IPS-18a (cell line): ENCODE results near the gene SIK2.

Experiments
- H3K27ac ChIP-seq: one replicate; pipeline ENCODE4 v1.5.1; 2013; ENCODE audit warnings: low read length
- H3K27me3 ChIP-seq: one replicate; pipeline ENCODE4 v1.6.1; 2013; ENCODE audit warnings: mild to moderate bottlenecking, low read length; ENCODE audit not compliant: control insufficient read depth, insufficient read depth
- H3K36me3 ChIP-seq: one replicate; pipeline ENCODE4 v1.6.1; 2013; ENCODE audit warnings: low read depth, low read length; ENCODE audit not compliant: control insufficient read depth
- H3K4me1 ChIP-seq: one replicate; pipeline ENCODE4 v1.6.1; 2013; ENCODE audit warnings: low read depth, low read length; ENCODE audit not compliant: control insufficient read depth
- H3K4me3 ChIP-seq: one replicate; pipeline ENCODE4 v1.5.1; 2013; ENCODE audit warnings: low read length
- H3K9ac ChIP-seq: one replicate; pipeline ENCODE4 v1.6.1; 2013; ENCODE audit warnings: mild to moderate bottlenecking, low read length, moderate library complexity
- H3K9me3 ChIP-seq: one replicate; pipeline ENCODE4 v1.6.1; 2013; ENCODE audit warnings: low read depth, low read length; ENCODE audit not compliant: control insufficient read depth

Gene SIK2

GRCh38 chr11:111601979-111602864 lies at the start of gene SIK2:
TSS of gene SIK2 (plus strand) at chr11:111602449. CDS start at chr11:111602564, 115 bp downstream.
- Histone ChIP-seq H3K9ac (peak within 1 kb of the TSS; percentile 67), H3K27ac (no peak within 1 kb of the TSS), H3K4me1 (peaks cover 11% of the 10 kb centered on the region)

GRCh38 chr11:111554532-111554931 lies 47.7 kb upstream of the SIK2 start:
- Histone ChIP-seq H3K4me1 (peaks cover 9% of the 10 kb centered on the region), H3K4me3 (no peak overlapping the region), H3K27me3 (no peaks in the 10 kb centered on the region), H3K9me3 (no peaks in the 10 kb centered on the region), H3K9ac (no peak overlapping the region), H3K27ac (no peak overlapping the region), H3K36me3 (no peaks in the 10 kb centered on the region)

More at GRCh38 chr11:111601979-111602864, at the start of gene SIK2:
- Histone ChIP-seq H3K27me3 (peaks cover 28% of the 10 kb centered on the region), H3K4me3 (peak within 1 kb of the TSS; percentile 67), H3K36me3 (no peaks in the 10 kb centered on the region), H3K9me3 (no peaks in the 10 kb centered on the region)

GRCh38 chr11:111555255-111555654 lies 47.0 kb upstream of the SIK2 start:
- H3K36me3 ChIP-seq = no peaks in the 10 kb centered on the region
- no peak overlapping the region for H3K4me3 ChIP-seq
- H3K9ac ChIP-seq = no peak overlapping the region
- no peak overlapping the region for H3K27ac ChIP-seq
- no peaks in the 10 kb centered on the region for H3K27me3 ChIP-seq
- no peaks in the 10 kb centered on the region for H3K9me3 ChIP-seq
- peaks cover 3% of the 10 kb centered on the region for H3K4me1 ChIP-seq

GRCh38 chr11:111557425-111558111 lies 44.7 kb upstream of the SIK2 start:
- H3K9ac ChIP-seq = no peak overlapping the region

GRCh38 chr11:111559800-111560464 lies 42.3 kb upstream of the SIK2 start:
- Histone ChIP-seq H3K27me3 (no peaks in the 10 kb centered on the region), H3K4me3 (no peak overlapping the region), H3K36me3 (no peaks in the 10 kb centered on the region), H3K9me3 (no peaks in the 10 kb centered on the region), H3K4me1 (peaks cover 13% of the 10 kb centered on the region), H3K9ac (no peak overlapping the region), H3K27ac (no peak overlapping the region)

More at GRCh38 chr11:111557425-111558111, 44.7 kb upstream of the SIK2 start:
- Histone ChIP-seq H3K36me3 (no peaks in the 10 kb centered on the region), H3K4me3 (no peak overlapping the region), H3K27me3 (no peaks in the 10 kb centered on the region), H3K9me3 (no peaks in the 10 kb centered on the region), H3K4me1 (peaks cover 13% of the 10 kb centered on the region), H3K27ac (no peak overlapping the region)

- Histone ChIP-seq H3K9me3 (no peaks in the 10 kb centered on the region), H3K27me3 (no peaks in the 10 kb centered on the region), H3K27ac (no peak overlapping the region), H3K36me3 (no peaks in the 10 kb centered on the region), H3K9ac (no peak overlapping the region), H3K4me1 (peaks cover 13% of the 10 kb centered on the region), H3K4me3 (no peak overlapping the region)
Observed at GRCh38 chr11:111560800-111561199, 41.4 kb upstream of the SIK2 start.

GRCh38 chr11:111561306-111561705 lies 40.9 kb upstream of the SIK2 start:
- H3K4me1 ChIP-seq = peaks cover 13% of the 10 kb centered on the region
- no peak overlapping the region for H3K27ac ChIP-seq
- H3K36me3 ChIP-seq = no peaks in the 10 kb centered on the region
- no peak overlapping the region for H3K9ac ChIP-seq
- H3K4me3 ChIP-seq = no peak overlapping the region
- H3K9me3 ChIP-seq = no peaks in the 10 kb centered on the region
- no peaks in the 10 kb centered on the region for H3K27me3 ChIP-seq

- H3K9me3 ChIP-seq = no peaks in the 10 kb centered on the region
- H3K27me3 ChIP-seq = no peaks in the 10 kb centered on the region
- H3K27ac ChIP-seq = no peak overlapping the region
- H3K4me3 ChIP-seq = no peak overlapping the region
- peaks cover 13% of the 10 kb centered on the region for H3K4me1 ChIP-seq
- H3K36me3 ChIP-seq = no peaks in the 10 kb centered on the region
- no peak overlapping the region for H3K9ac ChIP-seq
Observed at GRCh38 chr11:111561791-111562325, 40.4 kb upstream of the SIK2 start.

GRCh38 chr11:111562692-111563389 lies 39.4 kb upstream of the SIK2 start:
- Histone ChIP-seq H3K4me3 (no peak overlapping the region), H3K4me1 (peaks cover 13% of the 10 kb centered on the region), H3K9ac (no peak overlapping the region), H3K27me3 (no peaks in the 10 kb centered on the region), H3K27ac (no peak overlapping the region), H3K36me3 (no peaks in the 10 kb centered on the region), H3K9me3 (no peaks in the 10 kb centered on the region)

- Histone ChIP-seq H3K4me1 (peaks cover 13% of the 10 kb centered on the region), H3K27ac (no peak overlapping the region), H3K4me3 (no peak overlapping the region)
Observed at GRCh38 chr11:111565114-111565720, 37.0 kb upstream of the SIK2 start.

More at GRCh38 chr11:111565114-111565720, 37.0 kb upstream of the SIK2 start:
- no peaks in the 10 kb centered on the region for H3K27me3 ChIP-seq
- no peaks in the 10 kb centered on the region for H3K36me3 ChIP-seq
- no peak overlapping the region for H3K9ac ChIP-seq
- no peaks in the 10 kb centered on the region for H3K9me3 ChIP-seq
